Measurements from ENCODE around the gene SBSN. TPM values are rescaled to one million over a fixed set of nuclear protein-coding genes. Genes with fewer than 3 reads are reported as not detected.
A peak's percentile ranks its signal among the peaks of the same experiment; 100 is the strongest.
"Not testable (repeated sequence)": the region's sequence is repeated elsewhere in the genome, so short reads cannot be mapped to it uniquely, and the experiment has no call there.

The SBSN gene
- total RNA-seq, 1 donor from 2014 or later: 2.2 TPM

DNA sequence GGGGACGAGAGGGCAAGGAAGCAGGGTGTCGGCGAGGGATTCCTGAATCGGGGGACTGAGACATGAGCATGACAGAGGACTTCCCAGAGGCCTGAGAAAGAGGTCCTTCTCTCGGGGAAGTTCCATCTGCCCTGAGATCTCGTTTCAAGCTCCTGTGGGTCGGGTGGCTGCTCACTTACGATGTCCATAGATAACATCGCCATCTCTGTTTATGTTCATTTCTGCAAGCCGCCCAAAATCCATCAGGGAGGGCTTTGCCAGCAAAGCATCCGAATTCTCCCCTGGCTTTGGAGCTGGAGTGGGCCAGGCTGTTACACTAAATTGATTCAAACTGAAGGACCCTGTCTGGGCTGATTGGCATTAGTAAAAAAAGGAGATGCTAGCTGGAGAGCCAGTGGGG is 20.6 kb downstream of the SBSN start:
- DNase-seq (ENCODE audit: low spot score): no peak

GRCh38 chr19:35506011-35506410 is 22.1 kb downstream of the SBSN start:
- DNase-seq (ENCODE audit: low spot score): no peak

DNA sequence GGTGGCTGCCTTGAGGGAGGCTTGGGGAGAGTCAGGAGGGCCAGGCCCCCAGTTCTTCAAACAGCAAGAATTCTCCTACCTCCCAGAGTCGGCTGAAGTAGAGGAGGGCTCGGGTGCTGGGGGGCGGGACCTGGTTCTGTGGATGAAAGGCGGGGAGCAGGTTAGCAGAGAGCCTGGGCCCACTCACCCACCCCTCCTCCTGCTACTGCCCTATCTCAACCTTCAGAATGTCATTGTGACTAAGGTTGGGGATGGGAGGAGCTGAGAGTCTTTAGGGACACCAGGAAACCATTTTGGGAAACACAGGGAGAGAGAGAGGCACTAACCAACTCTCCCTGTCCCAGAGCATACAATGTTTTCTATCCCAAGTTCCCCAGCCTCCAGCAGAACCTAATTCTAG is 25.4 kb downstream of the SBSN start:
- no peak for DNase-seq (ENCODE audit: low spot score)

DNA sequence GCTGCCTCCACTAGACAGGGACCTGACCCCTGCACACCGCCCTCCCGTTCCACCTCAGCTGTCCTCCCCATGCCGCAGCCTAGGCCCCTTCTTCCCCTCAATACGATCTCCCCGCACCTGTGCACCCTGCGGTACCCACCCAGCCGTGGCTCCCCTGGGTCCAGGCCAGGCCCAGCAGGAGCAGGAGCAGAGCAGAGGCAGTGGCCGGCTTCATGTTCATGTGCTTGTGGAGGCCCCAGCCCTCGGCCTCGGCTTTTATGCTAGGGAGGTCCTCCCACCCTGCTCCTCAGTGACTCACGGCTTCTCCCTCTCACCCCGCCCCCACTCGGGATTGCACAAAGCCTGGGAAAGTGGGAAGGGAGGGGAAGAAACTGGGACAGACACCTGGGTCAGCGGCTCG is 26.4 kb downstream of the SBSN start:
- peak; percentile 35 for DNase-seq (ENCODE audit: low spot score)

DNA sequence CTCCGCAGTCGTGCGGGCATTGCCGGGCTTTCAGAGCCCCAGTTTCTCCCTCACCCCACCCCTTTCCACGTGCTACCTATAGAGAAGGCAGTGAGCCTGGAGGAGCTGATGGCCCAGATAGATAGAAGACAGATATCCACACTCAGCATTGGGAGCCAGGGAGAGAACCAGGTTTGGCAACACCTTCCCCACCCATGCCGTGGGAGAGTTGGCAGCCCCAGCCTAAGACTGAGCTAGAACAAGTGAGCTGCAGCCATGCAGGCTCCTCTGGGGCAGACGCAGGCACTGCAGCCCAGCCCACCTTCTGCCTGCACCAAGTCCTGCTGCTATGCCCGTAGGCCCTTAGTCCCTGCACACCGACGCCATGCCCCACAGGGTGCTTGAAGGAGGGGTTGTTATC is 27.5 kb downstream of the SBSN start:
- DNase-seq (ENCODE audit: low spot score): no peak

- DNase-seq (ENCODE audit: low spot score): no peak
These were observed 29.1 kb downstream of the SBSN start for GRCh38 chr19:35498984-35499527.

GRCh38 chr19:35498220-35498619 is 29.9 kb downstream of the SBSN start:
- DNase-seq (ENCODE audit: low spot score): no peak

- DNase-seq (ENCODE audit: low spot score): no peak
These were observed 30.7 kb downstream of the SBSN start for GRCh38 chr19:35497406-35497805.

DNA sequence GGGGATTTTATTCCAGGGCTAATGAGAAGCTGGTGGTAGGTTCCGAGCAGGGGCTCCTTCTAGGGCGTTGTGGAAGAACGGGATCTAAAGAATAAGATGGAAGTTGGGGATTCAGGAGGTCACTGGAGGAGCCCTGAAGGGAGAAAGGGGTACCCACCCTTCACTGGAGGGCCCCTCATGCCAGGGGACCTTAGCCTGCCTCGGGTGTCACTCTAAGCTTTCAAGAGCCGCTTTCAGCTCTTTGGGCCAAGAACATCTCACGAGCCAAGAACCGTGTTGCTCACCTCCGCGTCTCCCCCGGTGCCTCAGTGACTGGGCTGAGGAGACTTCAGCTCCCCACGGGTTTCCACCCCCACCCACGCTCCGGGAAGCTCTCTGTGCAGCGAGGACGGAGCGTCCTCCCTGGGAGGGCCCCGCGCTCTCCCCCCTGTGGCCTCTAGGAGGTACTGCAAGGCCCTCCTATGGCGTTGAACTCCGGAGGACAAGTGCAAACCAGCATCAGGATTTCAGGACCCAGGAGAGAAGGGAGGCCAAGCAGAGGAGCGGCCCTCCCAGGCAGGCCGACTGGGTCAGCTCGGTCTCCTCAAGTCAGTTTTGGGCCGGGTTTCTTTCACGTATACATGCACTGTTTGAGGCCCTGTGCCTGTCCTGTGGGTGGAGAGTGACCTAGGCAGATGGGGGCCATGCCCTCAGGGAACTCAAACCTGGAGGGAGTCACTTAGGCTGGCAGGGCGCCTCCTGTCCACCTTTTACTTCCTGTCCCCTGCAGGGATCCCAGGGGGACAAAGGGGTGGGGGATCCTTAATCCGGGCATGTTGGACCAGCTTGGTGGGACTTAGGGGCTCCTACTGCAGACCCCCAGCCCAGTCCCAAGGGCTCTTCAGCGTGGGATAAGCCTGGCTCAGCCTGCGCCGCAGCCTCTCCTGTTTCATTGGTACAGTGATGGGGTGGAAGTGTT is 32.7 kb downstream of the SBSN start:
- DNase-seq (ENCODE audit: low spot score): peak; percentile 56

- DNase-seq (ENCODE audit: low spot score): no peak
These were observed 34.1 kb downstream of the SBSN start for GRCh38 chr19:35493971-35494370.

DNA sequence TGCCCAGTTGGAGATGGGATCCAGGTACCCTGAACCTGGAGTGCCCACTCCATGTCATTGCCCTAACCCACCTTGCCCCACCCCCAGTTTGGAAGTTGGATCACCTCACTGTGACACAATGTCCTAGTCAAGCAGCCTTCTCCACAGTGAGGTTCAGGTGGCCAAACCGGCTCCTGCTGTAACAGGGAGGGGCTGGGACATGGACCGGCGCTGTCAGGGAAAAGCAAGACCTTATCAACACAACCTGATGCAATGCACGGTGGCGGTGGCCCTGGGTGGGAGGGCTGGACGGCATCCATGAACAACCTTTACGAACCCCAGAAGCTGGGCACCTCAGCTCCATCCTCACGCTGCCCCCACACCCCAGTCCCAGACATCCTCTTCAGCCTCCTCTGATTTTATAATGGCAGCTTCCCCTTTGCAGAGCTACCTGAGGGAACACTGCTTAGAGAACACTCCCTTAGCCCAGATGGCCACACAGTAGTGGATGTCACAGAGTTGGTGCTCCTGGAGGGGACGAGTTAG is 36.2 kb downstream of the SBSN start:
- no peak for DNase-seq (ENCODE audit: low spot score)

DNA sequence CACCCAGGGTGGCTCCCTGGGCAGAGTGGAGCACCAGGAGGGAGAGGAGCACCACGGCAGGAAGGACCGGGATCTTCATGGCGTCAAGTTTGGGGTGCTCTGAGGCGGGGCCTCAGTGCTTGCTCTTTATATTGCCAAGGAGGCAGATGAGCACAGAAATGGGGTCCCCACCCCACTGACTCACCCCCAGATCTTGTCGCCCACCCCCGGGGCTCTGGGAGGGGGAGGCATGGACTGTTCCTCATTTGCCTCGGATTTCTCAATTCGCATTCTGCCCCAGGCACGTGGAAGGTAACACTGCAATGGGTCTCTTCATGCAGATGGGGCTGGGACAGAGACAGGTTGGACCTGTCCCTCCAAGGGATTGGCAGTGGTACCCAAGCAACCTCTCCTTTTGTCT is 37.7 kb downstream of the SBSN start, which contains the start of gene KRTDAP:
Gene KRTDAP, minus strand, starts transcription at position 101 of the 400 bp plus-strand sequence. Its CDS starts 22 bp downstream, at position 79.
- no peak for DNase-seq (ENCODE audit: low spot score)

DNA sequence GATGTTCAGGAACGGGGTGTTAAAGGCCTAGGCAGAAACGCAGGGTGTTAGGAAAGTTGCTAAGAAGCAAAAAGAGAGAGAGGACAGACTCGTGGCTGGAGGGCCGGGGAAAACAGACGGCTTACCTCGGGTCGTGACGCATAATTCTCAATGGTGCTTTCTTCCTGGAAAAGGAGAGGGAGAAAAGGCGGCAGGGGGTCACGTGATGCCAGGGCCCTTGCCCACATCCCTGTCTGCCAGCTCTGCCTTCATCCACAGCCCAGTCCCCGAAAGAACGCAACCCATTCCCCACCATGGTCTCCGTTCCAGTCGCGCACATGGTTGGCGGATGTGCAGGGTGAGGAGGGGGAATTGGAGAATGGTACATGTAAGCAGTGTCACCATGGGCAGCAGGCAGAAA is 39.4 kb downstream of the SBSN start:
- no peak for DNase-seq (ENCODE audit: low spot score)

GRCh38 chr19:35487656-35488182 is 40.4 kb downstream of the SBSN start:
- DNase-seq (ENCODE audit: low spot score): no peak

DNA sequence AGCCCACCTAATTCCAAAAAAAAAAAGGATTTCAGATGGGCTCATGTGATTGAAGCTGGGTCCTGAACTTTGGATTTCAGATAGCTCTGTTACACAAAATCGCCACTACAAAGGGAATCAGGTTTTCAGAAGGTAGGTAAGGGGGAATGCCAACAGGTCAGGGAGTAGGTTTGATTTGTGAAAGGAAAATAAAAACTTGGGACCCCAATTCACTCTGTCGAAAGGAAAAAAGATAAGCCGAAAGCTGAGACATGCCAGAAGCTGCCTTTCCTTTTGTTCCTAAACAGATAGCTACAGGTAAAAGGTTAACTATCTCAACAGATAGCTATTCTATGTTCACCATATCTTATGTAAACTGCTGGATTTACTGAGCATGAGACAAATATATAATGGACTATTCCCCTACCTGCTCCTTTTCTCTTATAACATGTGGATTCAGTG is 41.8 kb downstream of the SBSN start:
- DNase-seq (ENCODE audit: low spot score): no peak

DNA sequence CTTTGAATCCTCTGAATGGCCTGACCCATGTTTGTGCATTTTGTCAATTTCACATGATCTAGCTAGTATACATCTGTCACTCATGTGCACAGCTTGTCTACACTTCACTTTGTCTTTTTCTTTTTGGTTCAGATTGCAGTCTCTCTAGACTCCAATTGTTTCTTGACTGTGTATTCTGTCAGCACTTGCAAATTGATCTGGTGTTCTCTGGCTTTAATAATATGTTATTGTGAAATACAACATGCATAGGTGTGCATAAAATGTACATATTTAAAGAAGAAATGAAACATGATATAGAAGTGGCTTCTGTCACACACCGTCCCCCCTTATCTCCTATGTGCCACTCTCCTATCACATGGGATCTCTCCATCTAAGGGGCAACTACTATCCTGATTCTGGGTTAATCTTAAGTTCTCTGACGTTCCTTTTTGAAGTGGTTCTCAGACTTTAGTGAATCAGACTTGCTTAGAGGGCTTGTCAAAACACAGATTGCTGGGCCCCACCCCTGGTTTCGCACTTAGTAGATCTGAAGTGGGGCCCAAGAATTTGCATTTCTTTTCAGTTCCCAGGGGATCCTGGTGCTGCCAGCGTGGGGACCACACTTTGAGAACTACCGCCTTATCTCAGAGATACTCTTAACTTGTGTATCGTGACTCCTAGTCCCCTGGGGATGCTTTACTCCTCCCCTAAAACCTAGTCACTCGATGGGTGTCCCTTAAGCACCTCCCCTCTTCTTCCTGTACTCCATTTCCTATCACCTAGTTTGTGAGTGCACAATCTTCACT is 43.7 kb downstream of the SBSN start:
- no peak for DNase-seq (ENCODE audit: low spot score)

GRCh38 chr19:35483089-35483488 is 45.0 kb downstream of the SBSN start:
- DNase-seq (ENCODE audit: low spot score): no peak

GRCh38 chr19:35478794-35479677 is 49.1 kb downstream of the SBSN start:
- peak; percentile 18 for DNase-seq (ENCODE audit: low spot score)

DNA sequence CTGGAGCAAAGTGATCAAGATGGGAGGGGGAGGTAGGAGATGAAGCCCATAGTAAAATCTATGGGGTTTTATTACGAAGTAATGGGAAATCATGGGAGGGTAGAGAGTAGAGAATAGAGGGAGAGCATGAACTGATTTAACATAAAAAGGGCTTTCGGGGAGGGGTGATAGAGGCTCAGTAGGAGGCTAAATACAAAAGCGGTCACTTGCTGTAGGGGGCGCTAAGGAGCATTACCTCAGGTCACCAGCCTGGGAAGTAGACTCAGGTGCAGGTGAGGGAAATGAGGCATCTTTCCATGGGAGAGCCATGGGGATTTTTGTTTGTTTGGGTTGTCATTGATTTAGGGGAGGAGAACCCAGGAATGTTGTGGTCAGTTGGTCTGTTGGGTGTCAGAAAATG is 52.0 kb downstream of the SBSN start:
- DNase-seq (ENCODE audit: low spot score): no peak

GRCh38 chr19:35474594-35474993 is 53.5 kb downstream of the SBSN start:
- not testable (repeated sequence) for DNase-seq (ENCODE audit: low spot score)

- no peak for DNase-seq (ENCODE audit: low spot score)
These were observed 54.0 kb downstream of the SBSN start for GRCh38 chr19:35474104-35474503.
